Neural cell (in vitro differentiated cells): Measurements from ENCODE around the gene CDH6. TPM values are rescaled to one million over a fixed set of nuclear protein-coding genes. Genes with fewer than 3 reads are reported as not detected.

Source experiments
- H2AFZ ChIP-seq: fragments of 200-600, 300-800 bp; sonication (generic), shearing (Covaris generic); 2 replicates; pipeline ENCODE4 v1.6.0; 2014; ENCODE audit warnings: low read depth, mild to moderate bottlenecking, antibody characterized with exemption, low read length, moderate library complexity
- H3F3A ChIP-seq: fragments of 200-600 bp; shearing (Covaris generic); 2 replicates; pipeline ENCODE4 v1.6.1; 2016; ENCODE audit warnings: mild to moderate bottlenecking, moderate library complexity, mixed read lengths, antibody characterized with exemption, low read length; ENCODE audit not compliant: insufficient read depth, poor library complexity, severe bottlenecking
- H3K27ac ChIP-seq: fragments of 200-600, 300-800 bp; sonication (generic), shearing (Covaris generic); 2 replicates; pipeline ENCODE4 v1.5.1; 2014; ENCODE audit warnings: mild to moderate bottlenecking, low read length, moderate library complexity
- H3K27me3 ChIP-seq: fragments of 300-800, 200-600 bp; sonication (generic), shearing (Covaris generic); 2 replicates; pipeline ENCODE4 v1.6.0; 2014; ENCODE audit warnings: mild to moderate bottlenecking, low read depth, low read length, moderate library complexity; ENCODE audit not compliant: insufficient read depth
- H3K36me3 ChIP-seq: fragments of 300-800, 200-600 bp; sonication (generic), shearing (Covaris generic); 2 replicates; pipeline ENCODE4 v1.5.1; 2014; ENCODE audit warnings: mild to moderate bottlenecking, antibody characterized with exemption, low read length, moderate library complexity; ENCODE audit not compliant: insufficient read depth
- H3K4me2 ChIP-seq: fragments of 300-800, 200-600 bp; sonication (generic), shearing (Covaris generic); 2 replicates; pipeline ENCODE4 v1.6.0; 2014; ENCODE audit warnings: mild to moderate bottlenecking, low read length
- H3K4me3 ChIP-seq: fragments of 300-800, 200-600 bp; sonication (generic), shearing (Covaris generic); 2 replicates; pipeline ENCODE4 v1.5.1; 2014; ENCODE audit warnings: mild to moderate bottlenecking, low read length, moderate library complexity
- H3K79me2 ChIP-seq: fragments of 200-600 bp; shearing (Covaris generic); replicated peaks from 2 replicates; pipeline ENCODE4 v1.6.0; 2014; ENCODE audit warnings: mild to moderate bottlenecking, low read length, moderate library complexity; ENCODE audit not compliant: insufficient read depth
- H3K9ac ChIP-seq: fragments of 300-800, 200-600 bp; sonication (generic), shearing (Covaris generic); 2 replicates; pipeline ENCODE4 v1.6.1; 2016; ENCODE audit warnings: mild to moderate bottlenecking, low read length, mixed read lengths
- H3K9me2 ChIP-seq: fragments of 200-600 bp; shearing (Covaris generic); 2 replicates; pipeline ENCODE4 v1.6.1; 2016; ENCODE audit warnings: mild to moderate bottlenecking, low read length, mixed read lengths; ENCODE audit not compliant: insufficient read depth
- H3K9me3 ChIP-seq: fragments of 200-600, 300-800 bp; sonication (generic), shearing (Covaris generic); 2 replicates; pipeline ENCODE4 v1.6.1; 2016; ENCODE audit warnings: mild to moderate bottlenecking, mixed run types, low read length, moderate library complexity, mixed read lengths
- H4K20me1 ChIP-seq: fragments of 200-600 bp; shearing (Covaris generic); 2 replicates; pipeline ENCODE4 v1.6.1; 2016; ENCODE audit warnings: mild to moderate bottlenecking, mixed run types; ENCODE audit not compliant: insufficient read depth
- CTCF ChIP-seq: fragments of 450-650 bp; IDR thresholded peaks from 2 replicates; pipeline ENCODE4 v1.5.1; 2014; ENCODE audit warnings: antibody characterized with exemption, mild to moderate bottlenecking, moderate library complexity; ENCODE audit not compliant: poor library complexity, severe bottlenecking
- EP300 ChIP-seq: fragments of 450-650 bp; conservative IDR thresholded peaks from 2 replicates; pipeline ENCODE4 v1.6.1; 2014; ENCODE audit warnings: antibody characterized with exemption, mild to moderate bottlenecking, moderate library complexity; ENCODE audit not compliant: poor library complexity, severe bottlenecking
- EZH2 ChIP-seq: fragments of 200-600, 300-800 bp; shearing (Covaris generic), sonication (generic); IDR thresholded peaks from 2 replicates; pipeline ENCODE4 v1.6.1; 2014; ENCODE audit warnings: antibody characterized with exemption, low read length, borderline replicate concordance, mild to moderate bottlenecking; ENCODE audit not compliant: insufficient read depth, poor library complexity, severe bottlenecking
- MXI1 ChIP-seq: fragments of 450-650 bp; conservative IDR thresholded peaks from 2 replicates; pipeline ENCODE4 v1.6.1; 2014; ENCODE audit warnings: antibody characterized with exemption, mild to moderate bottlenecking; ENCODE audit not compliant: poor library complexity, severe bottlenecking
- POLR2AphosphoS5 ChIP-seq: IDR thresholded peaks from 2 replicates; pipeline ENCODE4 v1.6.1; 2012
- RAD21 ChIP-seq: fragments of 450-650 bp; conservative IDR thresholded peaks from 2 replicates; pipeline ENCODE4 v1.6.1; 2014; ENCODE audit warnings: antibody characterized with exemption, mild to moderate bottlenecking, moderate library complexity
- SMC3 ChIP-seq: fragments of 450-650 bp; conservative IDR thresholded peaks from 2 replicates; pipeline ENCODE4 v1.6.1; 2014; ENCODE audit warnings: antibody characterized with exemption, mild to moderate bottlenecking, moderate library complexity; ENCODE audit not compliant: poor library complexity
- TAF1 ChIP-seq: IDR thresholded peaks from 2 replicates; pipeline ENCODE4 v1.6.1; 2012; ENCODE audit warnings: low read depth
- polyA plus RNA-seq: library from polyadenylated mRNA; depleted of rRNA; stranded (reverse); fragments of >200 nt; gene quantifications from 2 replicates; pipeline ENCODE4 v1.2.3, GENCODE V29; 2014
- TF ChIP-seq, protein P1 (sequence below): IDR thresholded peaks from 2 replicates; pipeline ENCODE4 v1.6.1; 2012; ENCODE audit warnings: borderline replicate concordance

Gene CDH6
- polyA plus RNA-seq, 1 donor from 2014 or later, result 2.1 TPM

DNA sequence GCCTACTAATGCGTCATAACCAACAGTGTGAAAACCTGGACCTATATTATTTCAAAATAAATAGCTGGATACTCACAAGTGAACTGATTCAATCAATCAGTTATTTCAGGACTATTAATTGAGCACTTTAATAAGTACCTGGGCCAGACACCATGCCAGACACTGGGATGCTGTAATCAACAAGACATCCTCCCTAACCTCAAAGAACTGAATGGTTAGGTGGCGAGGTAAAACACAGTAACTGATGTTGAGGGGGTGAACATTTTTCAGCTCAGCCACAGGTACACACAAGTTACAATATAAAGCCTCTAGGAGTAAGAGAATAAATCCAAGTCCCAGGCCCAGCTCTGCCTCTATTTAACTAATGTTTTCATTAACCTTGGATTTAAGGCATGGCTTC lies 24.0 kb downstream of the CDH6 start:
- Histone ChIP-seq H3K4me2 (no peak overlapping the region), H3K9me2 (no peaks in the 10 kb centered on the region), H3K27me3 (no peaks in the 10 kb centered on the region), H3K9ac (no peak overlapping the region), H3K4me3 (no peak overlapping the region), H3K79me2 (peaks cover 5% of the 10 kb centered on the region), H2AFZ (no peak overlapping the region), H3K27ac (no peak overlapping the region), H3F3A (no peaks in the 10 kb centered on the region), H3K9me3 (no peaks in the 10 kb centered on the region), H3K36me3 (peaks cover 5% of the 10 kb centered on the region), H4K20me1 (no peaks in the 10 kb centered on the region)
- TF ChIP-seq TAF1, result no peak
- TF ChIP-seq EZH2, result no peak
- TF ChIP-seq MXI1, result no peak
- no peak for TF ChIP-seq RAD21
- TF ChIP-seq, protein P1, sequence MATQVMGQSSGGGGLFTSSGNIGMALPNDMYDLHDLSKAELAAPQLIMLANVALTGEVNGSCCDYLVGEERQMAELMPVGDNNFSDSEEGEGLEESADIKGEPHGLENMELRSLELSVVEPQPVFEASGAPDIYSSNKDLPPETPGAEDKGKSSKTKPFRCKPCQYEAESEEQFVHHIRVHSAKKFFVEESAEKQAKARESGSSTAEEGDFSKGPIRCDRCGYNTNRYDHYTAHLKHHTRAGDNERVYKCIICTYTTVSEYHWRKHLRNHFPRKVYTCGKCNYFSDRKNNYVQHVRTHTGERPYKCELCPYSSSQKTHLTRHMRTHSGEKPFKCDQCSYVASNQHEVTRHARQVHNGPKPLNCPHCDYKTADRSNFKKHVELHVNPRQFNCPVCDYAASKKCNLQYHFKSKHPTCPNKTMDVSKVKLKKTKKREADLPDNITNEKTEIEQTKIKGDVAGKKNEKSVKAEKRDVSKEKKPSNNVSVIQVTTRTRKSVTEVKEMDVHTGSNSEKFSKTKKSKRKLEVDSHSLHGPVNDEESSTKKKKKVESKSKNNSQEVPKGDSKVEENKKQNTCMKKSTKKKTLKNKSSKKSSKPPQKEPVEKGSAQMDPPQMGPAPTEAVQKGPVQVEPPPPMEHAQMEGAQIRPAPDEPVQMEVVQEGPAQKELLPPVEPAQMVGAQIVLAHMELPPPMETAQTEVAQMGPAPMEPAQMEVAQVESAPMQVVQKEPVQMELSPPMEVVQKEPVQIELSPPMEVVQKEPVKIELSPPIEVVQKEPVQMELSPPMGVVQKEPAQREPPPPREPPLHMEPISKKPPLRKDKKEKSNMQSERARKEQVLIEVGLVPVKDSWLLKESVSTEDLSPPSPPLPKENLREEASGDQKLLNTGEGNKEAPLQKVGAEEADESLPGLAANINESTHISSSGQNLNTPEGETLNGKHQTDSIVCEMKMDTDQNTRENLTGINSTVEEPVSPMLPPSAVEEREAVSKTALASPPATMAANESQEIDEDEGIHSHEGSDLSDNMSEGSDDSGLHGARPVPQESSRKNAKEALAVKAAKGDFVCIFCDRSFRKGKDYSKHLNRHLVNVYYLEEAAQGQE, result no peak
- TF ChIP-seq POLR2AphosphoS5, result no peak
- no peak for TF ChIP-seq EP300
- TF ChIP-seq CTCF, result no peak
- no peak for TF ChIP-seq SMC3

GRCh38 chr5:31218978-31219377 lies 25.5 kb downstream of the CDH6 start:
- Histone ChIP-seq H3K27me3 (no peaks in the 10 kb centered on the region), H3K4me2 (no peak overlapping the region), H4K20me1 (no peaks in the 10 kb centered on the region), H3K4me3 (no peak overlapping the region), H3K9me3 (no peaks in the 10 kb centered on the region), H3K9ac (no peak overlapping the region), H3K79me2 (peaks cover 5% of the 10 kb centered on the region), H3F3A (no peaks in the 10 kb centered on the region), H3K36me3 (peaks cover 5% of the 10 kb centered on the region), H3K9me2 (no peaks in the 10 kb centered on the region), H3K27ac (no peak overlapping the region), H2AFZ (no peak overlapping the region)
- TF ChIP-seq SMC3, result no peak
- TF ChIP-seq, protein P1, result no peak
